NCI-H345 (cell line): ENCODE data around the gene FZD7.

Experiments used
- DNase-seq: peaks from one replicate; lab custom pipeline; 2025; lab: John Stamatoyannopoulos, UW

FZD7 gene

DNA sequence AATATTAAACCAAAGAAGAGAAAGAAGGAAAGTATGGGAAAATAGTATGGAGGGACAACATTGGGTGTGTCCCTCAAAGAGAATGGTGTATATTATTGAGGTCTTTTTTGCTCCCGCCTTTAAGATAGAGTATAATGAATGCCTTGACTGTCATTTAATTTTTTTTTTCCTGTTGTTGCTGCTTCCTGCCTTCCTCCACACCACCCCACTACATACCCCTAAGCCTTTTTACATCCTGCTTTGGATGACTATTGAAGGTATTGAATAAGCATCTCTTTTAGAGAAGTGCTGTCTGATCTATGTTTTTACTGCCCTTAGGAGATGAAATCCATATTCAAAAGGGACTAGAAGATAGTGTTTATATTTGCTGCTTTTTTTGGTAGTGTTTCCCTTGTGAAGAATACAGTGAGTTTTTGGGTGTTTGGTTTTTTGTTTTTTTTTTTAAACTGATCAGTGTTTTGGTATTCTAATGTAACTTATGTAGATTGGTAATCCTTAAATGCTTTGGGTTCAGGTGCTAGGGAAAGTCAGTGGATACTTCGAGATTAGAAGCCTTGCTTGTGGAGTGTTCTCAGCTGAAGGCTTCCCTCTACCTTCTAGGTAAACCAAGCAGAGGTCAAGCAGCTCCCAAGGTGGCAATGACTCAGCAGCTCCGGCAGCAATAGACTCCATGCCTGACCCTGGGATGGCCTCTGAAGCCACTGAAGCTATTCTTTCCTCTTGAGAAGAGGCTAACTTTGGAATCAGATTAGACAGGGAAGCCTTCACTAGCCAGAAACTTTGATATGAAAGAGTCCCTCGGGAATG lies 5.0 kb downstream of the FZD7 start:
- DNase-seq = no peak

DNA sequence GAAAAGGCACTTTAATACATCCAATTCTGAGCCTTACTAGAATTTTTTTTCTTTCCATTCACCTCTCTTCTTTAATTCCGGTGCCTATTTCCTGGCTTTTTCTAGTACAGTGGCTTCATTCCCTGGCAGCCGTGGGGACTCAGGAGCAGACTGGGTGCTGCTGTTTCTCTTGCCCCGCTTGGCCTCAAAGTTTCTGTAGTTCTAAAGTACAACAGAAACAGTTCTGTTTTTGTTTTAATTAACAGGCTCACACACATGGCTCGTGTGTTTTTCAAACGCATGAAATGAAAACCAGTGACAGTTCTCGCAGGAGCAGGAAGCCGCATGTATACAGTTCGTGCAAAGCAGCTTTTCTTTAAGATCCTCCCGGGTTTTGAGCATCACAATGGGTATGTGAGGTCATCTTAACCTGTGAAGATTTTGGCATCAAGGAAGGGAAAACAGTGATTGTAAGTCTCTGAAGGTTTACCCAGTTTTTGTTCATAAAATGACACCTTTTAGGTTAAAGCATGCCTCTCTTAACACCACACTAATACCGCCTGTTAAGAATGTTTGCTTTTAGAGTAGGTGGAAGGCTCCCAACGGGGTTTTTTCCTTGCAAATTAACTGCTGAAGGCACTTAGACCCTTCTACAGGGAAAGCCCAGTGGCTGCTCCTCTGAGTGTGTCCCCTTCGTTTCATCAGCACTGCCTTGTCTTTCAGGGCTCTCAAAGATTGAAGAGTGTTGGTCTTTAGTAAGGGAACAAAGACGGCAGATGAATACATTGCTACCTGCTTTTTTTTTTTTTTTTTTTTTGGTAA lies 5.8 kb downstream of the FZD7 start:
- no peak for DNase-seq

DNA sequence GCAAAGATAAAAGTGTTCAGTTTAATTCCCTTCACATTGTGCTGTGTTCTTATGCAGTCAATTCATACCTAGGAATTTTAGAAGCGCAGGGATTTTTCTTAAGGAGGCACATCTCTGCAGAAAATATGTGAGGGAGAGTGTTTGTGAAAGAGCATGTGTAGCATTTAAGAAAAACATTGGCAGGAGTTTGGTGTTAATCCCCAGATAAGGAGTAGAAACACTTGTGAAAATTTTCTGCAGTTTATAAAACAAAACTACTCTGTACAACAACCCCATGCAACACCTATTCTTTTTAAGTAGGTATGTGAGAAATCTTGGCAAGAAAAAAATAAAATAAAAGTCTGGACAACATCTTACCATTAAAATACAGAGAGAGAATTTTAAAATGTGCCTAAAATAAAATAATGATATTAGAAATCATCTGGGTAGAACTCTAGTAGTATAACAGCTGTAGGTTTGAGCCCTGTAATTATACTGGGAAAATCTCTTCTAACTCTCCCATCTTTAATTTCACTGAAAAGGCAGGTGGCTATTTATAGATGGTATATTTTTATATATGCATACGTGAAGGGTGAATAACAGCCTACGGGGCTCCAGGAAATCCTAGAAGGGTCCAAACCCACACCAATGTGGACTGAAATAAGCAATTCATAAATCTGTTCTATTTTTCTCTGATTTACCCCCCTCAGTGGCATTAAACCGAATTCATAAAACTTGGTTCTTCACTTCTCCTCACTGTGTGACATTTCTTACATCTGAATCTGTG lies 6.6 kb downstream of the FZD7 start:
- no peak for DNase-seq

- no peak for DNase-seq
These were observed 8.8 kb downstream of the FZD7 start for GRCh38 chr2:202042444-202042843.

GRCh38 chr2:202043475-202043874 lies 9.8 kb downstream of the FZD7 start:
- no peak for DNase-seq

DNA sequence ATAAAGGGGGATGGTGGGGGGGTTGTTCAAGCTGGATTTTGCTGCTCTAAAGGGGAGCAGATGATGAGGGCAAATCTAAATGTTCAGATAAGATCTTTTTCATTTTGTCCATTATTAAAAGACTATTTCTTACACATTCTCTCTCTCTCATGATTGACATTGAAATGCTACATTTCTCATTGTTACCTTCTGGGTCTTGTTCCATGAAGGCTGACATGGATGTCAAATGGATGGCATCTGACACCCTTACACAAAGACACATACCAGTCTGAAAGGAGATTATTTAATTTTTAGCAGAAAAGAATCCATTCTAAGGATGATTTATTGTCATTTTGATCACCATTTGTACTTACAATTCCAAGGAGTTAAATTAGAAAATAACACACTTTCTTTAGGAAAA lies 11.1 kb downstream of the FZD7 start:
- no peak for DNase-seq

GRCh38 chr2:202046572-202046971 lies 12.9 kb downstream of the FZD7 start:
- no peak for DNase-seq

DNA sequence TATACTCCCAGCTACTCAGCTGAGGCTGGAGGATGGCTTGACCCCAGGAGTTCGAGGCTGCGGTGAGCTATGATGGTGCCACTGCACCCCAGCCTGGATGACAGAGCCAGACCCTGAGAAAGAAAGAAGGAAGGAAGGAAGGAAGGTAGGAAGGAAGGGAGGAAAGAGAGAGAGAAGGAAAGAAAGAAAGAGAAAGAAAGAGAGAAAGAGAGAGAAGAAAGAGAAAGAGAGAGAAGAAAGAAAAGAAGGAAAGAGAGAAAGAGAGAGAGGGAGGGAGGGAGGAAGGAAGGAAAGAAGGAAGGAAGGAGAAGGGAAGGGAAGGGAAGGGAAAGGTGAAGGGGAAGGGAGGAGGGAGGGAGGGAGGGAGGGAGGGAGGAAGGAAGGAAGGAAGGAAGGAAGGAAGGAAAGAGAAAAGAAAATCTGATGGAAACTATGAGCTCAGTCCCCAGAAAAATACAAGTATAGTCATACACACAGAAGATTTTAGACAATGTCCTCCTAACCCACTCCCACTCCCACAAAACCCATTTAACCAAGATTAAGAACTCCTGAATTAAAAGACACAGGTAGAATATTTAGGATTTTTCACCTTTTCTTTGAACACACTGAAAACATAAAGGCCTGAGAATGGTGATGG lies 15.6 kb downstream of the FZD7 start:
- no peak for DNase-seq

DNA sequence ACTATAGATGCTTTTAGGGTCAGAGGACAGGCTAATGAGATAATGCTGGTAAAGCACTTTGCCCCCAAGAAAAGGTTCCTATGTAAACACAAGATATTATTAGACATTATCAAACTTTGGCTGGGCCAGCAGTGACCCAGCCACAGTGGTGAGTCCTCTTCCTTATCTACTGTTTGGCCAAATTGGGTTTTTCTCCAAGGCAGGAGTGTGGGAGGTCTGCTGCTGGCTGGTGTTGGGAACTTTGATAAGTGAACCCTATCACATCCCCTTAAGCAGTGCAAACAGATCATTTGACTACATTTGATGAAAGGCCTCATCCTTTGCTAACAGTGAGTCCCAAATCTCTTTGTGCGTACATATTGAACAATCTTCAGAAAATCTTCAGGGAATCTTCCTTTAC lies 16.2 kb downstream of the FZD7 start:
- DNase-seq = no peak

DNA sequence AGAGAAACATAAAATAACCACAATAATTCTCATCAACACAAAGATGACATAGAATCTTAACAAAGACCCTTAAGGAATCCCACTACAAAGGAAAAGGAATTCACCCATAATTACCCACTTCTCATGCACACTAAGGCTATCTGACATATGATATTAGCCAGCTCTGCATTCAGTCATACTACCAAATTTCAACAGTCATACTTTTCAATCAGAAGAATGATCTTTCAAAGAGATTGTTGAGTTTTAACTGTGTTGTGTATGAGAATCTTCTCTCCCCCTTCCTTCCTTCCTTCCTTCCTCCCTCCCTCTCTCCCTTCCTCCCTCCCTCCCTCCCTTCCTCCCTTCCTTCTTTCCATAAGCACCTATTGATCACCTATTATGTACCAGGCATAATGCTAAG lies 17.0 kb downstream of the FZD7 start:
- DNase-seq = no peak

DNA sequence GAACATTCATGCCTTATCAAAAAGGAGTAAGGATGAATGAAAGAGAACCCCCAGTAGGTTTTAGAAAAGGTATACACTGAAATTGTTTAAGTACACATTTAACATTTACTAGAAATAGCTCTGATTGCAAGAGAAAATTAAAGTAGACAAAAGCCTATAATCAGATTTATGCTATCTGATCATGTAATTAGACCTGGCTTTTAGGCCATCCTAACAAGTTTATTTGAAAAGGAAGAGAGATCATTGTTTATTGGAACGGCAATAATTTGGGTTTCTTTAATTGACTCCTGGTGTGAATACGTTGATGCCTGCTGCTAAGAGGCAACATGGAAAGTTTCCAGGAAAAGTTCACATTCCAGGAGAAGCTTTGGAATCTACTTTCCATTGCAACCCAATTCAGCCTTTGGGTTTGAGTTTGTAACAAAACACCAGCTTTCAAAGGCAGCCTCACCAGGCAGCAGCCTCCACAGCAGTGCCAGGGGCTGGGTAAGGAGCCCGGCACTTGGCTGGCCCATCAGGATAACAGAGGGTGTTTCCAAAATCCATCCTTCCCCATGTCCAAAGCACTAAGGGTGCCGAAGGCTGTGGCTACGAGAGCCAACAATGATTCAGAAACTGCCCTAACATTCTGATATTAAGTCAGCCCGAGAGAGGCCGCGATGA lies 18.0 kb downstream of the FZD7 start:
- no peak for DNase-seq

- no peak for DNase-seq
These were observed 18.6 kb downstream of the FZD7 start for GRCh38 chr2:202052235-202052634.

DNA sequence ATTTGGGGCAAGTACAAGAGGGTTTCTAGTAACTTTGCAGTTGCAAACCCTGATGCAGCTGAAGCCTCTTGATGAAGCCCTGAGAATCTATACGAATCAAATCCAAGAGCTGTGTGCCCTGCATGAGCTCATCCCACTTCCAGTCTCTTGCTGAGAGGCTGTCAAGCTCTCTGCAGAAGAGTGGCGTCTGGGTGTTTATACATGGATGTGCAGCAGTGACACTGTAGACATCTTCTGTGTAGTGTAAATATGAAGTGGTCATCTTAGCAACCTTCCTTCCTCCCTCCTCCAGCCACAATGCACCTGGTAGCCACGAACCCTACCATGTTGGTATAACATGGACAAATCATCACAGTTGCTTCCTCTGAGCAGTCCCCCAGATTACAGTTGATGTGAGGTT lies 21.0 kb downstream of the FZD7 start:
- no peak for DNase-seq

- DNase-seq = no peak
These were observed 23.0 kb downstream of the FZD7 start for GRCh38 chr2:202056611-202057010.

DNA sequence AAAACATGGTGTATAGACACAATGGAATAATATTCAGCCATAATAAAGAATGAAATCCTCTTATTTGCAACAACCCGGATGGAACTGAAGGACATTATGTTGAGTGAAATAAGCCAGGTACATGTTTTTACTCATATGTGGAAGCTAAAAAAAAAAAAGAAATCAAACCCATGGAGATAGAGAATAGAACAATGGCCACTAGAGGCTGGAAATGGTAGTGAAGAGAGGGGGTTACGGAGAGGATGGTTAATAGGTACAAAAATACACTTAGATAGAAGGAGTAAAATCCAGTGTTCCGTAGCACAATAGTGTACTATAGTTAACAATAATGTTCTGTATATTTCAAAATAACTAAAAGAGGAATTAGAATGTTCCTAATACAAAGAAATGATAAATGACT lies 26.6 kb downstream of the FZD7 start:
- DNase-seq = no peak

DNA sequence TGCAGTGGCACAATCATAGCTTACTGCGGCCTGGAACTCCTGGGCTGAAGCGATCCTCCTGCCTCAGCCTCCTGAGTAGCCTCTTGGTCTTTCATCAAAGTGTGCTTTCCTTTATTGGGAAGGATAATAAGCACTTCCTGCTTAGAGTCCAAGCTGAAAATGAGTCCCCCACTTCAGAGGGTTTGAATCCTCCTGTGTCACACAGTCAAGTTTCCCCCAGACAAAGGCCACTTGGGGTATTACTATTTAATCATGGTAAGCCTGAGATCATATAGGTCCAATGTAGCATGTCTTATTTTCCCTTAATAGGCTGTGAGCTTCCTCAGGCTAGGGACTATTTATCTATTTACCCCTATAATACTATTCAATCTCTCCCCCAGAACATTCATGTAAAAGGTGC lies 28.0 kb downstream of the FZD7 start:
- DNase-seq = no peak

- DNase-seq = no peak
These were observed 30.7 kb downstream of the FZD7 start for GRCh38 chr2:202064171-202064880.

GRCh38 chr2:202064881-202065230 lies 31.2 kb downstream of the FZD7 start:
- DNase-seq = no peak

- DNase-seq = no peak
These were observed 32.2 kb downstream of the FZD7 start for GRCh38 chr2:202065876-202066275.

GRCh38 chr2:202066875-202067274 lies 33.2 kb downstream of the FZD7 start:
- DNase-seq = no peak

GRCh38 chr2:202067589-202067988 lies 33.9 kb downstream of the FZD7 start:
- DNase-seq = no peak
